ENCODE measurements around the gene SYNDIG1L. TPM values are rescaled to one million over a fixed set of nuclear protein-coding genes. Genes with fewer than 3 reads are reported as not detected.
A peak's percentile ranks its signal among the peaks of the same experiment; 100 is the strongest.

Gene SYNDIG1L
- total RNA-seq (2016; rRNA removed; fragmentation: Illumina TruSeq; extraction: Trizol) (not detected in 2 replicates), polyA plus RNA-seq (2011; rRNA removed) (0.04 and 0.10 TPM in 2 replicates), polyA minus RNA-seq (2011; rRNA and poly(A)+ RNA removed; ENCODE audit: low replicate concordance) (not detected in 2 replicates), Bru-seq, nascent RNA (percentile 19 among the genes with signal in this experiment), BruChase-seq, experiment 1, labeled RNA remaining after a 6-hour chase (percentile 30 among the genes with signal in this experiment), BruChase-seq, experiment 2, labeled RNA remaining after a 2-hour chase (percentile 35 among the genes with signal in this experiment)
- total RNA-seq (2016; cell fraction: cytosol; rRNA removed; fragmentation: Illumina TruSeq; extraction: Trizol; ENCODE audit: low read depth) = not detected in 2 replicates
- total RNA-seq (2016; cell fraction: insoluble cytoplasmic fraction; rRNA removed; fragmentation: Illumina TruSeq; extraction: Trizol) = not detected in 2 replicates
- total RNA-seq (2016; cell fraction: membrane; rRNA removed; fragmentation: Illumina TruSeq; extraction: Trizol) = not detected in 2 replicates
- total RNA-seq (2016; cell fraction: nucleus; rRNA removed; fragmentation: Illumina TruSeq; extraction: Trizol) = not detected in 2 replicates
- 0.03 TPM in 1 of 2 replicates, not detected in the other for polyA plus RNA-seq (2011; cell fraction: cytosol; rRNA removed)
- polyA plus RNA-seq (2011; cell fraction: nucleus; rRNA removed) = 0.21 and 0.29 TPM in 2 replicates
- polyA plus RNA-seq (2012) = 0.12 TPM in 1 of 2 replicates, not detected in the other
- polyA plus RNA-seq (2016; cell fraction: cytosol; fragmentation: Illumina TruSeq; extraction: Trizol; ENCODE audit: low read depth) = not detected in 2 replicates
- polyA plus RNA-seq (2016; cell fraction: insoluble cytoplasmic fraction; fragmentation: Illumina TruSeq; extraction: Trizol; ENCODE audit: low read depth) = not detected in 2 replicates
- not detected in 2 replicates for polyA plus RNA-seq (2016; cell fraction: membrane; fragmentation: Illumina TruSeq; extraction: Trizol; ENCODE audit: low read depth)
- polyA plus RNA-seq (2016; cell fraction: nucleus; fragmentation: Illumina TruSeq; extraction: Trizol; ENCODE audit: insufficient read depth, low read depth) = not detected in 2 replicates
- not detected in 2 replicates for polyA minus RNA-seq (2011; cell fraction: cytosol; rRNA and poly(A)+ RNA removed)
- not detected in 2 replicates for polyA minus RNA-seq (2011; cell fraction: nucleus; rRNA and poly(A)+ RNA removed)
- long read RNA-seq, experiment 1 = 0 reads
- long read RNA-seq, experiment 2 = 0 reads

DNA sequence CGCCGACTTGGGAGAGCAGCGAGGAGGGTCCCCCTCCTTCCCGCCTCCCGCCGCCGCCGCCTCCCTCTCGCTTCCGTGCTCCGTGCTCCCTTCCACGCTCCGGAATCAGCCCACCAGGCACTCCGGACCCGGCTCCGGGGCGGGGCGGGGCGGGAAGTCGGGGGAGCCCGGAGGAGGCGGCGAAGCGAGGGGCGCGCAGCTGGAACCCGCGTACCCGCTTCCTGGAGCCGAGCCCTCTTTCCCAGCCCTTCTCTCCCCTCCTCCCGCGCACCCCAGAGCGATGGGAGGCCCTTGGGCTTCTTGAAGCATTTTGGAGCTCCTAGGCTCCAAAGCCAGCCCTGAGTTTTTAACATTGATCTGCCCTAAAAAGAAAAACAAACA is at the start of gene SYNDIG1L:
Gene SYNDIG1L, minus strand, starts transcription at position 9 of the 381 bp plus-strand sequence. CDS start 16,466 bp downstream, outside the sequence.
- no peaks in the 10 kb centered on the region for H4K20me1 ChIP-seq (ENCODE audit: insufficient read depth, low read length)
- no peaks in the 10 kb centered on the region for H3K9me3 ChIP-seq (ENCODE audit: low read length)
- H3K36me3 ChIP-seq (replicated peaks in 1 of 2; ENCODE audit: control insufficient read depth in 1 of 2, insufficient read depth in 2 of 2, low read length in 2 of 2) = no peaks in the 10 kb centered on the region
- in situ Hi-C loops (cut with HindIII; ENCODE audit: extremely low pct_ligation_motif_present, low pct_unique_long_range_greater_than_20kb) (no loop called here), intact Hi-C loops (cut with micrococcal nuclease; ENCODE audit: unreplicated experiment) (no loop called here)
- no peak within 1 kb of the TSS for H3K9ac ChIP-seq (ENCODE audit: insufficient read depth, low read depth, low read length)
- H2AFZ ChIP-seq (ENCODE audit: low read length) = no peak within 1 kb of the TSS
- 40% methylated on average over 1 of the region's 33 CpGs for WGBS (ENCODE audit: low lambda C conversion rate)
- POLR2A ChIA-PET = no interaction called here
- no peaks in the 10 kb centered on the region for H3K79me2 ChIP-seq (ENCODE audit: insufficient read depth, low read length)
- DNase-seq (ENCODE audit: low spot score) (no peak), FAIRE-seq (no peak), ATAC-seq (no peak)
- H3K4me3 ChIP-seq (replicated peaks in 1 of 3; ENCODE audit: insufficient read depth in 1 of 3, low read depth in 2 of 3, low read length in 3 of 3) = peak within 1 kb of the TSS in 1 of 3 experiments; percentile 28; a peak in 1 of 6 replicates
- H3K4me1 ChIP-seq (ENCODE audit: insufficient read depth, low read length) = no peaks in the 10 kb centered on the region
- H3K27me3 ChIP-seq (ENCODE audit: control insufficient read depth in 1 of 2, insufficient read depth in 2 of 2, low read length in 2 of 2) = peaks cover 4 to 14% of the 10 kb centered on the region in 2 experiments; a peak in 3 of 5 replicates
- CTCF ChIA-PET (ENCODE audit: low intra/inter-chr PET ratio, low total read pairs) = no interaction called here
- no peak within 1 kb of the TSS for H3K27ac ChIP-seq (ENCODE audit: extremely low read length, insufficient read depth, low read length)
- H3K4me2 ChIP-seq (ENCODE audit: low read depth, low read length) = no peak within 1 kb of the TSS
- BruUV-seq (replicated peaks) = no TSS peak
- TF ChIP-seq IRX3 (CRISPR knock-in tag; IDR thresholded peaks at IDR 0.05; ENCODE audit: borderline replicate concordance, low read depth) (0 out of 2 replicates have a peak, but pooled peaks have one; percentile 0), SMC3 (IDR thresholded peaks at IDR 0.05; ENCODE audit: low read length) (no peak), ZBTB7A (CRISPR knock-in tag; IDR thresholded peaks at IDR 0.05) (no peak), ZNF263 (CRISPR knock-in tag; IDR thresholded peaks at IDR 0.05) (0 out of 2 replicates have a peak, but pooled peaks have one; percentile 29), FOSL2 (CRISPR knock-in tag; IDR thresholded peaks at IDR 0.05) (no peak), ZNF546 (CRISPR knock-in tag; conservative IDR thresholded peaks at IDR 0.05) (no peak), NFATC3 (CRISPR knock-in tag; IDR thresholded peaks at IDR 0.05) (no peak), PCBP2 (optimal IDR thresholded peaks at IDR 0.05; ENCODE audit: low read depth, low read length, poor library complexity, severe bottlenecking) (no peak), DNMT1 (CRISPR knock-in tag; IDR thresholded peaks at IDR 0.05) (no peak)
- TF ChIP-seq, protein P1, sequence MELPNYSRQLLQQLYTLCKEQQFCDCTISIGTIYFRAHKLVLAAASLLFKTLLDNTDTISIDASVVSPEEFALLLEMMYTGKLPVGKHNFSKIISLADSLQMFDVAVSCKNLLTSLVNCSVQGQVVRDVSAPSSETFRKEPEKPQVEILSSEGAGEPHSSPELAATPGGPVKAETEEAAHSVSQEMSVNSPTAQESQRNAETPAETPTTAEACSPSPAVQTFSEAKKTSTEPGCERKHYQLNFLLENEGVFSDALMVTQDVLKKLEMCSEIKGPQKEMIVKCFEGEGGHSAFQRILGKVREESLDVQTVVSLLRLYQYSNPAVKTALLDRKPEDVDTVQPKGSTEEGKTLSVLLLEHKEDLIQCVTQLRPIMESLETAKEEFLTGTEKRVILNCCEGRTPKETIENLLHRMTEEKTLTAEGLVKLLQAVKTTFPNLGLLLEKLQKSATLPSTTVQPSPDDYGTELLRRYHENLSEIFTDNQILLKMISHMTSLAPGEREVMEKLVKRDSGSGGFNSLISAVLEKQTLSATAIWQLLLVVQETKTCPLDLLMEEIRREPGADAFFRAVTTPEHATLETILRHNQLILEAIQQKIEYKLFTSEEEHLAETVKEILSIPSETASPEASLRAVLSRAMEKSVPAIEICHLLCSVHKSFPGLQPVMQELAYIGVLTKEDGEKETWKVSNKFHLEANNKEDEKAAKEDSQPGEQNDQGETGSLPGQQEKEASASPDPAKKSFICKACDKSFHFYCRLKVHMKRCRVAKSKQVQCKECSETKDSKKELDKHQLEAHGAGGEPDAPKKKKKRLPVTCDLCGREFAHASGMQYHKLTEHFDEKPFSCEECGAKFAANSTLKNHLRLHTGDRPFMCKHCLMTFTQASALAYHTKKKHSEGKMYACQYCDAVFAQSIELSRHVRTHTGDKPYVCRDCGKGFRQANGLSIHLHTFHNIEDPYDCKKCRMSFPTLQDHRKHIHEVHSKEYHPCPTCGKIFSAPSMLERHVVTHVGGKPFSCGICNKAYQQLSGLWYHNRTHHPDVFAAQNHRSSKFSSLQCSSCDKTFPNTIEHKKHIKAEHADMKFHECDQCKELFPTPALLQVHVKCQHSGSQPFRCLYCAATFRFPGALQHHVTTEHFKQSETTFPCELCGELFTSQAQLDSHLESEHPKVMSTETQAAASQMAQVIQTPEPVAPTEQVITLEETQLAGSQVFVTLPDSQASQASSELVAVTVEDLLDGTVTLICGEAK (IDR thresholded peaks at IDR 0.05) = no peak
- TF ChIP-seq, protein P1 (CRISPR knock-in tag; IDR thresholded peaks at IDR 0.05) = no peak
